LNCaP clone FGC (cell line): ENCODE measurements around the gene SRPK3.
A peak's percentile ranks its signal among the peaks of the same experiment; 100 is the strongest.

Experiments
- DNase-seq: peaks from one replicate; pipeline ENCODE4 v3.0.0-alpha.2; 2011; ENCODE audit warnings: low read depth
- H3K4me3 ChIP-seq: 2 replicates; pipeline ENCODE4 v1.5.1; 2011; ENCODE audit warnings: mild to moderate bottlenecking, low read depth, low read length, control low read depth
- CTCF ChIP-seq: IDR thresholded peaks from 2 replicates; pipeline ENCODE4 v1.5.1; 2012; ENCODE audit warnings: mild to moderate bottlenecking; ENCODE audit not compliant: control insufficient read depth, insufficient read depth; ENCODE audit errors: extremely low read depth

Gene SRPK3

DNA sequence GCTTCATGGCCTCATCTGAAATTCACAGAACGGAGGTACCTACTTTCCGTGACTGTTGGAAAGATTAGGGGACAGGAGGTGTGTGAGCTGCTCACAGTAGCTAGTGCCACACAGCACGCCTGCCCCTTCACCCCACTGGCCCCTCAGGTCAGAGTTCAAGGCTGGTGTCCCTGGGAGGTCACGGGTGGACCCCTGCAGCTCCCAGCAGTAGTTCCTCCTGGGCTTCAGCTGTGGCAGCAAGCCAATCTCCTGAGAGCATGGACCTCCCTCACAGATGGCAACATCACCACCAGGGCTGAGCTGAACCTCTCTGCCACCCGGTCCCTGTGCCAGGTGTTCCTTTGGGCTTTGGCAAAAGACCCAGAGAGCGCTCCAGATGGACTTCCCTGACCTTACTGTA lies 11.5 kb downstream of the SRPK3 start:
- TF ChIP-seq CTCF: no peak
- DNase-seq: no peak
- H3K4me3 ChIP-seq: peak overlapping the region; percentile 82

DNA sequence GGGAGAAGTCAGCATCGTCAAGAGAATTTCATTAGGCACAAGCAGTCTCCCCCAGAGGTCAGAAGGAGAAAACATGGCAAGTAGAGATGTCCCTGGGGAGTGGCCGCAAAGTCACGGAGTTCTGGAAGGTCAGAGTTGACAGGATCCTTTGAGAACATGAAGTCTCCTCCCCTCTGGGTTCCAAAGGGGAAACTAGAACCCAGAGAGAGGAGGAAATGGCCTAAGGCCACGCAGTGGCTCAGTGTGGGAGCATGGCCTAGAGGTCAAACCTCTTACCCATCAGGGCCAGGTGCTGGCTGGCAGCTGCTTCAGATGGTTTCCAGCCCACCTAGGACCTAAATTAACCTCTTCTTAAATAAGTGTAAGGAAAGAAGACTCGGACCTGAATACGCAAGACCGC lies 12.4 kb downstream of the SRPK3 start:
- peak overlapping the region; percentile 82 for H3K4me3 ChIP-seq
- DNase-seq: no peak
- TF ChIP-seq CTCF: no peak

- DNase-seq: peak; percentile 76
- TF ChIP-seq CTCF: no peak
These were observed 13.4 kb downstream of the SRPK3 start, which contains the start of the genes IDH3G and SSR4 for GRCh38 chrX:153794018-153794896. TSS of gene IDH3G (minus strand) at chrX:153794375. CDS start at chrX:153794326, 49 bp downstream. TSS of gene SSR4 (plus strand) at chrX:153794668. CDS start at chrX:153794688, 20 bp downstream.

GRCh38 chrX:153794897-153795816 lies 14.3 kb downstream of the SRPK3 start:
- TF ChIP-seq CTCF: no peak
- no peak for DNase-seq
- peak overlapping the region; percentile 82 for H3K4me3 ChIP-seq

More at GRCh38 chrX:153794018-153794896, 13.4 kb downstream of the SRPK3 start, which contains the start of the genes IDH3G and SSR4:
- peak within 1 kb of the TSS; percentile 82 for H3K4me3 ChIP-seq

- no peak overlapping the region for H3K4me3 ChIP-seq
- no peak for DNase-seq
- TF ChIP-seq CTCF: no peak
These were observed 16.7 kb downstream of the SRPK3 start for GRCh38 chrX:153797415-153798015.

DNA sequence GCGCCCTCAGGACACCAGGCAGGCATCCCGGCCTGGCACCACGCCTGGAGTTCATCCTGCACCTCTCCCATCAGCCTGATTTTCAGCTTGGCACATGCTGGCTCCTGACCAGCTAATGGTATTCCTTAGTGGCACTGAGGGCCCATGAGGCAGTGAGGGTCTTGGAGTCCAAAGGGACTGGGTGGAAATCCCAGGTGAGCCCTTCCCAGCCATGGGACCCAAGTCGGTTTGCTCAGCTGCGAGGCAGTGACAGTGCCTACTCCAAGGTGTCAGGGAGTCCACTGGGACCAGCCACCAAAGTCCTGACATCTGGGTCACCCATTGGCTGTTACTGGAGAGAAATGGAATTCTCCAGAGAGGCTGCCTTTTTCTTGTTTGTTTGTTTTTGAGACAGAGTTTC lies 18.5 kb downstream of the SRPK3 start:
- DNase-seq: no peak
- H3K4me3 ChIP-seq: no peak overlapping the region
- no peak for TF ChIP-seq CTCF
